HCT116 (cell line): ENCODE results near the gene BMERB1.
"Not testable (repeated sequence)": the region's sequence is repeated elsewhere in the genome, so short reads cannot be mapped to it uniquely, and the experiment has no call there.

Source experiments
- POLR2A ChIP-seq: IDR thresholded peaks from 2 replicates; pipeline ENCODE4 v1.7.0; 2011; ENCODE audit warnings: borderline replicate concordance; ENCODE audit not compliant: insufficient read depth, insufficient read length; ENCODE audit errors: extremely low read depth
- SIN3A ChIP-seq: IDR thresholded peaks from 2 replicates; pipeline ENCODE4 v1.6.1; 2012; ENCODE audit warnings: low read depth
- SP1 ChIP-seq: IDR thresholded peaks from 2 replicates; pipeline ENCODE4 v1.6.1; 2012; ENCODE audit warnings: low read depth
- YY1 ChIP-seq: IDR thresholded peaks from 2 replicates; pipeline ENCODE4 v1.6.1; 2011; ENCODE audit warnings: low read length, low read depth, moderate library complexity, mild to moderate bottlenecking; ENCODE audit not compliant: insufficient replicate concordance; ENCODE audit errors: extremely low read depth
- TF ChIP-seq, protein P1 (sequence below), 3 experiments: fragments of 200-600 bp in 1 of 3; sonication (generic) in 1 of 3; IDR thresholded peaks in 2 of 3; conservative IDR thresholded peaks in 1 of 3; 2 replicates each; pipeline ENCODE4 v1.5.1; 2012 to 2017; ENCODE audit warnings: low read depth in 2 of 3, low read length in 2 of 3, antibody characterized with exemption in 1 of 3, borderline replicate concordance in 1 of 3, control low read depth in 1 of 3, mild to moderate bottlenecking in 1 of 3, mixed read lengths in 1 of 3, mixed run types in 1 of 3, moderate library complexity in 1 of 3; ENCODE audit not compliant: insufficient read depth in 1 of 3
- TF ChIP-seq, protein P2 (sequence below): IDR thresholded peaks from 2 replicates; pipeline ENCODE4 v1.6.1; 2012
- TF ChIP-seq, protein P3 (sequence below): IDR thresholded peaks from 2 replicates; pipeline ENCODE4 v1.6.1; 2011; ENCODE audit warnings: mild to moderate bottlenecking, low read length, moderate library complexity; ENCODE audit not compliant: insufficient replicate concordance; ENCODE audit errors: extremely low read depth

DNA sequence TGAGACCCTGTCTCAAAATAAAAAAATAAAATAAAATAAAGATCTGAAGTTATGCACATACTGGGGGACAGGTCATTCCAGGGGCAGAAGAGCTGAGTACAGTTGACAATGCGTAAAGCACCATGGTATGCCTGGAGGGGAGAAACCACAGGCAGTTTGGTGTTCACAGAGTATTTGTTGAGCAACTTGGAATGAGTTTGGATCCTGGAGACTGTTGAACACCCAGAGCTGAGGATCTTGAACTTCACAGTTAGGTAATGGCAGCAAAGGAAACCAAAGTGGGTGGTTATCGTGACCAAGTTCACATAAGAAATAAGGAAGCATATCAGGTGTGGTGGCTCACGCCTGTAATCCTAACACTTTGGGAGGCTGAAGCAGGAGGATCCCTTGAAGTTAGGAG, 30.3 kb upstream of the BMERB1 start:
- TF ChIP-seq, protein P1, sequence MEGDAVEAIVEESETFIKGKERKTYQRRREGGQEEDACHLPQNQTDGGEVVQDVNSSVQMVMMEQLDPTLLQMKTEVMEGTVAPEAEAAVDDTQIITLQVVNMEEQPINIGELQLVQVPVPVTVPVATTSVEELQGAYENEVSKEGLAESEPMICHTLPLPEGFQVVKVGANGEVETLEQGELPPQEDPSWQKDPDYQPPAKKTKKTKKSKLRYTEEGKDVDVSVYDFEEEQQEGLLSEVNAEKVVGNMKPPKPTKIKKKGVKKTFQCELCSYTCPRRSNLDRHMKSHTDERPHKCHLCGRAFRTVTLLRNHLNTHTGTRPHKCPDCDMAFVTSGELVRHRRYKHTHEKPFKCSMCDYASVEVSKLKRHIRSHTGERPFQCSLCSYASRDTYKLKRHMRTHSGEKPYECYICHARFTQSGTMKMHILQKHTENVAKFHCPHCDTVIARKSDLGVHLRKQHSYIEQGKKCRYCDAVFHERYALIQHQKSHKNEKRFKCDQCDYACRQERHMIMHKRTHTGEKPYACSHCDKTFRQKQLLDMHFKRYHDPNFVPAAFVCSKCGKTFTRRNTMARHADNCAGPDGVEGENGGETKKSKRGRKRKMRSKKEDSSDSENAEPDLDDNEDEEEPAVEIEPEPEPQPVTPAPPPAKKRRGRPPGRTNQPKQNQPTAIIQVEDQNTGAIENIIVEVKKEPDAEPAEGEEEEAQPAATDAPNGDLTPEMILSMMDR (IDR thresholded peaks at IDR 0.05 in 2 of 3, conservative IDR thresholded peaks at IDR 0.05 in 1 of 3; ENCODE audit: borderline replicate concordance in 1 of 3, insufficient read depth in 1 of 3, low read depth in 2 of 3, low read length in 2 of 3): not testable (repeated sequence)
- TF ChIP-seq SP1, POLR2A, YY1, SIN3A: not testable (repeated sequence)
- TF ChIP-seq, protein P2, sequence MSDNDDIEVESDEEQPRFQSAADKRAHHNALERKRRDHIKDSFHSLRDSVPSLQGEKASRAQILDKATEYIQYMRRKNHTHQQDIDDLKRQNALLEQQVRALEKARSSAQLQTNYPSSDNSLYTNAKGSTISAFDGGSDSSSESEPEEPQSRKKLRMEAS: not testable (repeated sequence)
- TF ChIP-seq, protein P3, sequence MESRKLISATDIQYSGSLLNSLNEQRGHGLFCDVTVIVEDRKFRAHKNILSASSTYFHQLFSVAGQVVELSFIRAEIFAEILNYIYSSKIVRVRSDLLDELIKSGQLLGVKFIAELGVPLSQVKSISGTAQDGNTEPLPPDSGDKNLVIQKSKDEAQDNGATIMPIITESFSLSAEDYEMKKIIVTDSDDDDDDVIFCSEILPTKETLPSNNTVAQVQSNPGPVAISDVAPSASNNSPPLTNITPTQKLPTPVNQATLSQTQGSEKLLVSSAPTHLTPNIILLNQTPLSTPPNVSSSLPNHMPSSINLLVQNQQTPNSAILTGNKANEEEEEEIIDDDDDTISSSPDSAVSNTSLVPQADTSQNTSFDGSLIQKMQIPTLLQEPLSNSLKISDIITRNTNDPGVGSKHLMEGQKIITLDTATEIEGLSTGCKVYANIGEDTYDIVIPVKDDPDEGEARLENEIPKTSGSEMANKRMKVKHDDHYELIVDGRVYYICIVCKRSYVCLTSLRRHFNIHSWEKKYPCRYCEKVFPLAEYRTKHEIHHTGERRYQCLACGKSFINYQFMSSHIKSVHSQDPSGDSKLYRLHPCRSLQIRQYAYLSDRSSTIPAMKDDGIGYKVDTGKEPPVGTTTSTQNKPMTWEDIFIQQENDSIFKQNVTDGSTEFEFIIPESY: not testable (repeated sequence)
